HG03066 (cell line): ENCODE results near the gene ADCY6.

Experiments
- ATAC-seq: cut with Tn5 transposase; IDR thresholded peaks from one replicate; pipeline ENCODE4 v1.9.1; 2021; ENCODE audit warnings: low read depth; ENCODE audit not compliant: unreplicated experiment

ADCY6 gene

GRCh38 chr12:48788854-48789775 is at the start of gene ADCY6:
Gene ADCY6 (minus strand): TSS chr12:48789089. CDS start chr12:48783434, 5,655 bp downstream.
- no peak for ATAC-seq

GRCh38 chr12:48838048-48838447 is 49.2 kb upstream of the ADCY6 start:
- ATAC-seq = no peak

- no peak for ATAC-seq
These were observed 43.6 kb upstream of the ADCY6 start for GRCh38 chr12:48832321-48833060.

- ATAC-seq = no peak
These were observed 42.4 kb upstream of the ADCY6 start for GRCh38 chr12:48831257-48831656.

GRCh38 chr12:48828841-48829575 is 40.1 kb upstream of the ADCY6 start:
- ATAC-seq = no peak

- ATAC-seq = no peak
These were observed 39.4 kb upstream of the ADCY6 start for GRCh38 chr12:48828293-48828692.

GRCh38 chr12:48827513-48828096 is 38.7 kb upstream of the ADCY6 start:
- ATAC-seq = no peak

GRCh38 chr12:48827026-48827425 is 38.1 kb upstream of the ADCY6 start:
- ATAC-seq = no peak

GRCh38 chr12:48826209-48826855 is 37.4 kb upstream of the ADCY6 start:
- no peak for ATAC-seq

DNA sequence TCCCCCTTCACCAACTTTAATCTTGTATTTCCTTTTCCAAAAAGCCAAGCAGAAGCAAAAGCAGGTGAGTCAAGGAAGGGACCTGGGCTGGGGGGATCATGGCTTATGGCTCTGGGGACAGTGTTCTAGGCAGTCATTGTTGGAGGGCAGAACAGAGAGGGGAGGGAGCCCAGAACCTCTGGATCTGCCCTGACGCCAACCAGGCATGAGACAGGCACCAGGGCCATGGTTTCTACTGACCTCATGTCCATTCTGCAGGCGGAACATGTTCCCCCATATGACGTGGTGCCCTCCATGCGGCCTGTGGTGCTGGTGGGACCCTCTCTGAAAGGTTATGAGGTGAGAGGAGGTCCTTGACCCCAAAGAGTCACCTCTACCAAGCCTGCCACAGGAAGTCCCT is 36.0 kb upstream of the ADCY6 start:
- no peak for ATAC-seq

DNA sequence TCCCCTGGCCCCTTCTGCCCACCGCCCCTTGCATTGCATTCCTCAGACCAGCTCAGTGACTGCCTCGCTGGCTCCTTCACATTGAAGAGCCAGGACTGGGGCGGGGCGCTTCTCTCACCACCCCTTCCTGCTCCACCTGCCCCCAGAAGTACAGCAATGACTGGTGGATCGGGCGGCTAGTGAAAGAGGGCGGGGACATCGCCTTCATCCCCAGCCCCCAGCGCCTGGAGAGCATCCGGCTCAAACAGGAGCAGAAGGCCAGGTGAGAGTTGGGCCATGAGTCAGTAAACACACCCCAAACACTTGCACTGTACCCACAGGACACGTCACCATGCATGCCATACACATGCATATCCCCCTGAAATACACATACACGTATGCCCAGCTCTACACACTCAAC is 35.2 kb upstream of the ADCY6 start:
- no peak for ATAC-seq

DNA sequence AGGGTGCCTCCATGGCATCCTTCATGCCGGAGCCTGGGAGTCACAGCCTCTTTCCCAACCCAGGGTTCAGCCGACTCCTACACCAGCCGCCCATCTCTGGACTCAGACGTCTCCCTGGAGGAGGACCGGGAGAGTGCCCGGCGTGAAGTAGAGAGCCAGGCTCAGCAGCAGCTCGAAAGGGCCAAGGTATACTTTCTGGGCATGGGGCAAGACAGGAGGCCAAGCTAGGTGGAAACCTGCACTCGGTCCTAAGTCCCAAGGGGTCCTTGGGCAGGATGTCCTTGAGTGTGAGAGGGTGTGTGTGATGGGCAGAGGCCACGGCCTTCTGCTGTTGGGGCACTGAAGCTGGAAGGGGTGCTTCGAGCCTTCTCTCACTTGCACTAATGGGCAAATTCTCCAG is 34.4 kb upstream of the ADCY6 start:
- ATAC-seq = no peak

DNA sequence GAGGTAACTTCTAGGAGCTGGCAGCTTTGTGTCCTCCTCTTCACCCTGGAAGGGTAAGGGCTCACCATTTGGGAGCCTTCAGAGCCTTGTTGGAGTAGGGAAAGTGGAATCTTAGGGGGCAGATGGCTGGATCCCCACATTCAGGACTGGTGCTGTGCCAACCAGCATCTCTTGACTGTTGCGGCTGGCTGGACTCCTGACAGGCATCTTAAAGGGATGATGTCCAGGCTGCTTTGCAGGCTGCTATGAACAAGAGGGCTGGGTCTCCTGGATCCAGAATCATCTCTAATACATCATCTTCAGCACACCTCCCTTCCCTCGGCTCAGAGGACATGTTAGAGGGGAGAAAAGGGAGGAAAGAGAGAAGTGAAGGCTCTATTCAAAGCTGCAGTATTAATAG is 33.8 kb upstream of the ADCY6 start:
- ATAC-seq = no peak

- no peak for ATAC-seq
These were observed 33.2 kb upstream of the ADCY6 start for GRCh38 chr12:48822139-48822538.

DNA sequence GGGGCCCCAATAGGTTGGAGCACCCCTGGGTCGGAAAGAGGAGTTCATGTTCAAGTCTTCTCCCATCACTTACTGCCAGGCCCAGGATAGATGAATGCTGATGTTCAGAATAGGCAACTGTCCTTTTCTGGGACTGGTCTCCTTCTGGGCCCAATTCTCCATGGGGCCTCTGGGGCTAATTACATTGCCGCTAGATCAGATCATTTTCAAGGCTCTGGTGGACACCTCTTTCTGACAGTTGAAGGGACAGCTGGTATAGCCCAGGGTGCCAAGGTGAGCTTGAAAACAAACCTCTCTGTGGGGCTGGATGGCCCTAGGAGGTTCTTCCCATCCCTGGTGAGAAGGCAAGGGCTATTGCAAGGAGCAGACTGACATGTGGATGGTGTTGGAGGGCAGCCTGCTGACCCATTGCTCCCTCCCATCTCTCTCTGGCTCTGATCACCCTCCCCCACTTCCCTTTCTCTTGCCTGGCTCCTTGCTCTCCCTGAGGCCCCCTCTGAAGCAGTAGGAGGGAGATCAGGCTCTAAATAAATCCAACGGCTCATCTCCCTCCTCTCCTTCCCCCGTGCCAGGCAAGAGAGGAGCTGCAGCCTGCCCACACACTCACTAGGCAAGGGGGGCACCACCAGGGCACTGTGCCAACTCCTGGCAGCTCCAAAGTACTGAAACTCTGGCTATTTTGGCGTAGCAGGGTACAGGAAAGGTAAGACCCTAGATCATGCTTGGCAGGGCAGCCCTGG is 31.3 kb upstream of the ADCY6 start:
- ATAC-seq = no peak

DNA sequence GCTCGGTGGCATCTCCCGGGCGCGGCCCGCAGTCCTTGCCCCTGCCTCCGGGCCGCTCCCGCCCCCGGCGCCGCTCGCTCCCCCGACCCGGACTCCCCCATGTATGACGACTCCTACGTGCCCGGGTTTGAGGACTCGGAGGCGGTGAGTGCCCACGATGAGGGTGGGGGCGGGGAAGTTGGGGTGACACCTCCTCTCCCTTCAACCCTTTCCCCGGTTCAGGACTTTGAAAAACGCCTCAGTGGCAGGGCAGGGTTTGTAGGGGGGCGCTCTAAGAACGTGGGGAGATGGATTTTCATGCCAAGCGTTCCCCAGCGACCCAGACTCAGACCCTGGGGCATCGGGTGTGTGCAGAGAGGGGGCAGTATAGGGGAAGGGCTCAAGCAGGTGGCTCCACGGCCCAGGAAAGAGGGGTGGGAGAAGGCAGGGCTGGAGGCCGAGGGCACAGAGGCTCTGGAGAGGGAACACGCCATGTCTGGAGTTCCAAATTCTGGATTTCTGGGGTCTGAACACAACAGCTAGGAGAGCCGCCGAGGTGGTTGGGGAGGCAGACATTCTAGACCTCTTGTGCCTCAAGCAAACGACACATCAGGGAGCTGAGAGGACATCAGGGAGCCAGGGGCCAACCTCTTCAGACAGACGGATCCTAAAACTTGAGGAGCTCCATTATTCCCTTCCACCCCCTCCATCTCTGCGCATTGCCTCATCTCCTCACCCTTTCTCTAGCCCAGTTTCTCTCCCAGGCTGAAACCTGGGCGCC is 30.1 kb upstream of the ADCY6 start:
- ATAC-seq = no peak

DNA sequence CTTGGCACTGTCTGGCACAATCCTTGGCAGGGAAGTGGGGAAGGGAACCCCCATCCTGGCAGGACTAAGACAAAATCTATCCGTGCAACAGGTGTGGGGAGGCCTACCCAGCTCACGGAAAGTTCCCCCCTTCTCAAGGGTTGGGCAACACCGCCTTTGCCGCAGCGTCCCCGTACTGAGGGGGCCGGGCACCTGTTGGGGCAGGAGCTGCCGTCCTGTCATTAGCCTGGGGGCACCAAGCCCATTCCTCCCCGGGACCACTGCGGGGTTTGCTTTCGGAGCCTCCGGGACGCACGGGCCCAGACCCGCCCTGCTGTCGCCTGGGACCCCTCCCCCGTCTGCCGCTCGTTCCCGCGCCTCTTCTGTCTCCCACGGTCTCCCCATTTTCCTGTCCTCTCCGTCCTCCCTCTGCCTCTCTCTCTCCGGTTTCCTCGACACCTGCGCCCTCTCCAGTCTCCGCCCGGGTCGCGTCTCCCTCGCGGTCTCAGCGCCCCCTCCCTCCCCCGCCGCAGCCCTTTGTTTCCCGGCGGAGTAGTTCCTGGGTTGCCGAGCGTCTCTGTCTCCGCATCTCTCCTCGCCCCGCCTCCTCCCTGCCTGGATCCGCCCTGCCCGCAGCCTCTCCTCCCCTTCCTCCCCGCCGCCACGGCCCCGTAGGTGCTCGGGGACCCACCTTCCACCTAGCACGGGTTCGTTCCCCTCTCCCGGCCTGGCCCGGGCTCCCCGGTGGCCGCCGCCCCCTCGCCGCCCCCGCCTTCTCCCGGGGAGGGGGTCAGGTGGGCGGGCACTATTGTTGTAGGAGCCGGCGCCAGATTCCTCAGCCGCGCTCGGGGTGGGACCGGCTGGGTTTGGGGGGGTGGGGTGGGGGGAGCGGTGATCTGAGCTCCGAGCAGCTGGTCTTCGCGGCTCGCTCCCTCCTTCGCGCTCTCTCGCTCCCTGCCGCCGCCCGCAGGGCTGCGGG is 29.3 kb upstream of the ADCY6 start, which contains the start of gene CACNB3:
Gene CACNB3, plus strand, starts transcription at position 624 of the 958 bp plus-strand sequence. CDS start 434 bp downstream, outside the sequence.
- peak; percentile 39 for ATAC-seq
